GM12878 (cell line): ENCODE results near the gene SCNN1B.

Source experiments
- BCL11A ChIP-seq: IDR thresholded peaks from 2 replicates; pipeline ENCODE4 v1.6.1; 2011; ENCODE audit warnings: low read depth, low read length
- CTCF ChIP-seq, 3 experiments: IDR thresholded peaks in 2 of 3; conservative IDR thresholded peaks in 1 of 3; 2 replicates each; pipeline ENCODE4 v1.5.1; 2011; ENCODE audit warnings: low read depth in 3 of 3, low read length in 3 of 3, mild to moderate bottlenecking in 3 of 3, control low read depth in 2 of 3, moderate library complexity in 2 of 3, inconsistent platforms in 1 of 3, mixed read lengths in 1 of 3; ENCODE audit not compliant: control insufficient read depth in 2 of 3, insufficient read depth in 1 of 3; ENCODE audit errors: extremely low read depth in 1 of 3
- FOXM1 ChIP-seq: IDR thresholded peaks from 2 replicates; pipeline ENCODE4 v1.6.1; 2012; ENCODE audit warnings: low read depth, mild to moderate bottlenecking, inconsistent platforms, low read length, moderate library complexity
- SIN3A ChIP-seq: IDR thresholded peaks from 2 replicates; pipeline ENCODE4 v1.6.1; 2012; ENCODE audit warnings: low read depth, low read length, improper control_type of control experiment
- TF ChIP-seq, protein P1 (sequence below): IDR thresholded peaks from 2 replicates; pipeline ENCODE4 v1.6.1; 2011; ENCODE audit warnings: borderline replicate concordance, low read depth, mild to moderate bottlenecking, moderate library complexity, mixed read lengths, low read length; ENCODE audit not compliant: insufficient read depth; ENCODE audit errors: extremely low read length

DNA sequence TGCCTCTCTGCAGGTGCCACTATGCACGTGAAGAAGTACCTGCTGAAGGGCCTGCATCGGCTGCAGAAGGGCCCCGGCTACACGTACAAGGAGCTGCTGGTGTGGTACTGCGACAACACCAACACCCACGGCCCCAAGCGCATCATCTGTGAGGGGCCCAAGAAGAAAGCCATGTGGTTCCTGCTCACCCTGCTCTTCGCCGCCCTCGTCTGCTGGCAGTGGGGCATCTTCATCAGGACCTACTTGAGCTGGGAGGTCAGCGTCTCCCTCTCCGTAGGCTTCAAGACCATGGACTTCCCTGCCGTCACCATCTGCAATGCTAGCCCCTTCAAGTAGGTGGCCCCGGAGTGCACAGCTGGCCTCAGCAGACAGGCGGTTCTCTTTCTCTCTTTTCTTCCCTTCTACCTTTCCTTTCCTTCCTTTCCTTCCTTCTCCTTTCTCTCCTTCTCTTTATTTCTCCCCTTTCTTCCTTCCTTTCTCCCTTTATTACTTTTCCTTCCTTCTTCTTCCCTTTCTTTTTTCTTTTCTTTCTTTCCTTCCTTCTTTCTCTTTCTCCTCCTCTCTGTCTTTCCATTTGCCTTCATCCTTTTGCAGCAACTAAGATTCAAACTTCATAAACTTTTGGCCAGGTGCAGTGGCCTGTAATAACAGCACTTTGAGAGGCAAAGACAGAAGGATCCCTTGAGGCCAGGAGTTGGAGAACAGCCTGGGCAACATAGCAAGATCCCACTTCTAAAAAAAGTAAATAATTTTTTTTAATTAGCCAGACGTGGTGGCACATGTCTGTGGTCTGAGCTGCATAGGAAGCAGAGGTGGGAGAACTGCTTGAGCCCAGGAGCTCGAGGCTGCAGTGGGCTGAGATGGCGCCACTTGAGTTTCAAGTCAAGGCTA lies 46.7 kb downstream of the SCNN1B start:
- TF ChIP-seq CTCF (IDR thresholded peaks at IDR 0.05 in 2 of 3, conservative IDR thresholded peaks at IDR 0.05 in 1 of 3; ENCODE audit: control insufficient read depth in 2 of 3, extremely low read depth in 1 of 3, insufficient read depth in 1 of 3, low read depth in 3 of 3, low read length in 3 of 3) (0 out of 6 replicates have a peak, but pooled peaks of 2 of the 3 experiments have one; percentile 6 to 15), FOXM1 (no peak), SIN3A (no peak), BCL11A (no peak)
- TF ChIP-seq, protein P1, sequence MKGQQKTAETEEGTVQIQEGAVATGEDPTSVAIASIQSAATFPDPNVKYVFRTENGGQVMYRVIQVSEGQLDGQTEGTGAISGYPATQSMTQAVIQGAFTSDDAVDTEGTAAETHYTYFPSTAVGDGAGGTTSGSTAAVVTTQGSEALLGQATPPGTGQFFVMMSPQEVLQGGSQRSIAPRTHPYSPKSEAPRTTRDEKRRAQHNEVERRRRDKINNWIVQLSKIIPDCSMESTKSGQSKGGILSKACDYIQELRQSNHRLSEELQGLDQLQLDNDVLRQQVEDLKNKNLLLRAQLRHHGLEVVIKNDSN = no peak
